Germinal center (tissue), 1 donor: ENCODE measurements around the gene CPTP.

Experiments used
- DNase-seq: peaks from one replicate; pipeline ENCODE4 v3.0.0; 2012; ENCODE audit warnings: mixed read lengths, low spot score

CPTP gene

DNA sequence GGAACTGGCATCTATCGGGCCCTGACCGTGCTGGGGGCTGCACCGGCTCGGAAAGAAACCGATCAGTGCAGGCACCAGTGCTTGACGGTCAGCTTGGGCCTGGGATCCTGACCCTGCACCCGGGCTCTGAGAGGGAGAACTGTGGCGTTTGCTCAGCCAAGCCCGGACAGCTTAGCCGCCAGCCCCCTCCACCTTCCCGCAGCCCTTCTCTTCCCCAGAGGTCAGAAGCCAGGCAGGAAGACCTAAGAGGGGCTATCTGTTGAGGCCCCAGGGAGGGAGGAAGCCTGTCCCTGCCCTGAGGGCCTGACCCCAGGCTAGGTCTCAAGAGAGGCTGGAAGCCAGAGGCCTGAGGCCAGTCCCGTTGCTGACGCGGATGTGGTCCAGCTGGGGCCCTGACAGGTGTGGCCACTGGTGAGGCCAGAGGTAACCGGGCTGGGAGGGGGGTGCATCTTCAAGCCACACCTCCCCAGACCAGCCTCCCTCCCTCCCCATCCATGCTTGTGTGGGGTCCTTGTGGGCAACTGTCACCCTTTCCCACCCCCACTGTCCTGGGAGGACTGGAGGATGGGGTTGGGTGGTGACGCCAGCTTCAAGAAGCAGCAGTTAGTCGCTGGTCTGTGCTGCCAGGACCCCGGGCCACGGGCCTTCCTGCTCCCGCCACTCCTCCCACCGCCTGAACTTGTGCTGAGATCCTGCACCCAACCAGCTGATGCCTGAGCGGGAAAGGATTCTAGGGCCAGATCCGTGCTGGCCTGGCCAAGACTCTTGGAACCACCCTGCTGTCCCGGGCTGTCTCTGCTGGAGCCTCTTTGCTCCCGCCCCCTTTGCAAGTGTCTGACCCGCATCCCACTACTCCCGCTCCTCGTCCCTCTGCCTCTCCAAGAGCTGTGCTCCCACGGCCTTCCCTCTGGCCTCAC lies 27.2 kb downstream of the CPTP start:
- no peak for DNase-seq

DNA sequence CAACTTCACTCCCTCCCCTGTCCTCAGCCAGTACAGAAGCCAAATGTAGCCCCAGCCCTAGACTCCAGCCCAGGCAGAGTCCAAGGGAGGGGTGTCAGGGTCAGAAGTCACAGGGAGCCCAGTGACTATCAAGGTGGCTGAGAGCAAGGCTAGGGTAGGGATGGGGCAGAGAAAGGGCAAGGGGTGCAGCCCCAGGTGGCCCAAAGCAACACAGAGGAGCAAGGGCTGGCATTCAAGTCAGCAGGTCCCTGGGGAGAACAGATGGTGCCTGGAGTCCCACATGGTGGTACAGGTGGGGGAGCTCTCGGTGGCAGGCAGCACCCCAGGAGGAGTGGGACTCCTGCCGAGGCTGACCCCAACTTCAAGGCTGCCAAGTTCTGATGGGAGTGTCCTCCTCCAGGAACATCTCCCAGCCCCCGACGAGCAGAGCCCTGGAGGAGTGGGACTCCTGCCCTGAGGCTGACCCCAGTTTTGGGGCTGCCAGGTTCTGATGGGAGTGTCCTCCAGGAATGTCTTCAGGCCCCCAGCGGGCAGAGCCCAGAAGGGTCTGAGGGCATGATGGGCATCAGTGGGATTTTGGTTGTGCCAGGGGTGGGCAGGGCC lies 28.3 kb downstream of the CPTP start:
- peak; percentile 65 for DNase-seq

DNA sequence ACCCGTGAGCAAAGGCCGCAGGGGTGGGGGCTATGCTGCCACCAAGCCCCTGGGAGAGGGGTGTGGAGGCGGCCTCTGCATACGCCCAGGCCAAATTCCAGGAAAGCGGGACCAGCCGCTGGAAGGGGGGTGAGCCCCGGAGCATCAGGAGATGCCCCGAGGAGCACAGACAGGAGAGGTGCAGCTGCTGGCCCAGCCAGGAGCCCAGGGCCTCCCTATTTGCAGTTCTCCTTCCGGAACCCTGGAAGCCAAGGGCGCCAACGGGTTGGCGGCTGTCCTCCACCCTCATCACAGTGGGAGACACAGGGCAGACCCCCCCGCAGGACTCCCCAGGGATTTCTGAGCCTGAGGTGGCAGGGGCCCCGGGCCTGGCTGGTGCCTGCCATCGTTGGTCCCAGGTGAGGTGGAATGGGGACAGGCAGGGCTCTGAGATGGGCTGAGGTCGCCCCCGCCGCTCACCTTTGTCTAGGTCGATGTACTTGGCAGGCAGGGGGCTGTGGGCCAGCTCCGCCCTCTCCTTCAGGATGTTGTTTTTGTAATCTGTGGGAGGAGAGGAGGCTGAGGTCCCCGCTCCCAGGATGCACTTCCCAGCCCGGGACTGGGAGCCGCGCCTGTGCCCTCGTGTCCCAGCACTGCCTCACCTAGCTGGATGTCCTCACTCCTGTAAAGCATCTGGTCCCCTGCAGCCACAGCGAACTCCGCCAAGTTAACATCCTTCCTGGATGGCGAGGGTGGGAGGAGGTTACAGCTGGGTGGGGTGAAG lies 29.0 kb downstream of the CPTP start:
- DNase-seq, result no peak

DNA sequence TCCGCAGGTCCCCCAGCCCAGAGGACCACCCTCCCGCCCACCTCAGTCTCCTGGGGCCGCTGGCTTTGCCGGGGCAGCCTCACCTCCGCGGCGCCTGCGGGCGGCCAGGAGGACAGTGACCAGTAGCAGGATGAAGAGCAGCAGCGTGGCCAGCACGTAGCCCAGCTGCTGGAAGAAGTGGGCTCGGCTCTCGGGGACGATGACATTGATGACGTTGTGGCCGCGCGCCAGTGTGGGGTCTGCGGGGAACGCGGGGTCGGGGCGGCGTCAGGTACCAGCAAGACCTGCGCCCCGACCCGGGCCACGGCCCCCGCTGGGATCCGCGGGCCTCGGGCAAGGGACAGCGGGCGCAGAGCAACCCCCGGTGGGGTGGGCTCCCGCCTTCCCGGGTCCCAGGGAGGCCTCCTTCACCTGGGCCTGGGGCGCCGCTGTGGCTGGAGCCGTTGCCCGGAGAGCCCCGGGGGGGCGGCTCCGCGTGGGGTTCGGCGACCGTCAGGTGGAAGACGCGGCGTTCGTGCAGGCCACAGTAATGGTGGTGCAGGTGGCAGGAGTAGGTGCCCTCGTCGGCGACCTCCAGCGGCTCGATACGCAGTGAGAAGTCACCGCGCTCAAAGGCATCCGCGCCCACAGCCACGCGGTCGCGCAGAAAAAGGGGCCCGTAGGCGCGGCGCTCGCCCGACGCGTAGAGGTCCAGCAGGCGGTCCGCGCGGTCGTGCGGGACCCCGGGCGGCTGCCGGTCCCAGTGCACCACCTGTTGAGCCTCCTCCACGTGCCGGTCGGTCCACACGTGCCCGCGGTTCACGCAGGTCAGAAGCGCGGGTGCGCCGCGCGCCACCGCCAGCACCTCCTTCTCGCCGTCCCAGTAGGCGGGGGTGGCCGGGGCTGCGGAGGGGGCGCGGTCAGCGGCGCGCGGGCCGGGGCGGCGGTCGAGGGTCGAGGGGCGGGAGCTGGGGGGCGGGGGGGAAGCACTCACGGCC lies 30.0 kb downstream of the CPTP start:
- no peak for DNase-seq

DNA sequence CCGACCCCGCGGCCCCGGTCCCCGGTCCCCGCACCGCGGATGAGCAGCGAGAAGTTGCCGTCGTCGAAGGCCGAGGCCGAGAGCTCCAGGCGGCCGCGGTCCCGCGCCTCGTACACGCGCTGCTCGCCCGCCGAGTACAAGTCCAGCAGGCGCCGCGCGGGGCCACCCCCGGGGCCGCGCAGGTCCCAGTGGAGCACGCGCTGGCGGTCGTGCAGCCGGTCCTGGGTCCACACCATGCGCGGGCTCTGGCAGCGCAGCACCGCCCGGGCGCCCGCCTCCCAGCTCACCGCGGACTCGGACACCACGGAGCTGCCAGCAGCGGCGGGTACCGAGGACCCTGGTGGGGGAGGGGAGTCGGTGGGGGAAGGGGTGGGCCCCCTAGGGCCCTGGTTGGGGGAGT lies 30.8 kb downstream of the CPTP start:
- DNase-seq, result no peak

DNA sequence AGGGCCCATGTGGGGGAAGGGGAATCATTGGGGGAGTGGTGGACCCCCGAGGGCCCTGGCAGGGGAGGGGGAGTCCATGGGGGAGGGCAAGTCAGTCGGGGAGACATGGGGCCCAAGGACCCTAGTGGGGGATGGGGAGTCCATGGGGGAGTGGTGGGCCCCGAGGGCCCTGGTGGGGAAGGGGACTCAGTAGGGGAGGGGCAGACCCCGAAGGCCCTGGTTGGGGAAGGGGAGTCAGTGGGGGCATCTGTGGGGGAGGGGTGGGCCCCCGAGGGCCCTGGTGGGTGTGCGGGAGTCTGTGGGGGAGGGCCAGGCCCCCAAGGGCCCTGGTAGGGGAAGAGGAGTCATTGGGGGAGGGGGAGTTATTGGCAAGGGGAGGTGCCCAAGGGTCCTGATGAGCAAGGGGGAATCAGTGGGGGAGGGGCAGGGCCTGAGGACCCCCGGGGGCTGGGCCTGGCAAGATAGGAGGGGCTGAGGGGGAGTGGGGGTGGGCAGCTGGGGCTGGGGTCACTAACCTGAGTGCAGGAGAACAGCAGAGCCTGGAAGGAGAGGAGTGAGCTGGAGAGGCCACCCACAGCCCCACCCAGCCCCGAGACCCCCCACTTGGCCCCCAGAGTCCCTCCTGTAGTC lies 31.7 kb downstream of the CPTP start:
- no peak for DNase-seq

DNA sequence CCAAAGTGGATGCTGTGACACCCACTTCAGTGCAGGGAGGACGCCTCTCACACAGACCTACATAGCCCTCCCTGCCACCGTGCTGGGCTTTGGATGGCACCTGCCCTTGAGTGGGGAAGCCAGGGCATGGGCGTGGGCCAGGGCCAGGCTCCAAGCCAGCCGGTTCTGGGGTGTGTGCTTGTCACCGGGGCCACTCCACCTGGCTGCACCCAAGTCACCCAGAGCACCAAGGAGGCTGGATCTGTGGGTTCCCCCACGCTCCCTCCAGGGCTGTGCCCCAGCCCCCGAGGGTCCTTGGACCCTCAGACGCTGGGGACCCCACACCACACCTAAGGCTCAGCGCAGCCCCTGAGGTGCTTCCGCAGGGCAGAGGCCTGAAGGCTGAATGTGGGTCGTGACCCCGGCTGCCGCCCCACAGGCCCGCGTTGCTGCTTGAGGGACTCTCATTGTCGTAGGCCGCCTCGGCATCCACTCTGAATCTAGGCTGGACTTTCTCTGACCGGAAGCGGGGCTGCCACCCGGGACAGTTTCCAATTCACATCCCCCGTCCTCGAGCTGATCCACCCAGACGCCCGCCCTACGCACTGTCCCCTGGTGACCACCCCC lies 32.3 kb downstream of the CPTP start:
- DNase-seq, result no peak

DNA sequence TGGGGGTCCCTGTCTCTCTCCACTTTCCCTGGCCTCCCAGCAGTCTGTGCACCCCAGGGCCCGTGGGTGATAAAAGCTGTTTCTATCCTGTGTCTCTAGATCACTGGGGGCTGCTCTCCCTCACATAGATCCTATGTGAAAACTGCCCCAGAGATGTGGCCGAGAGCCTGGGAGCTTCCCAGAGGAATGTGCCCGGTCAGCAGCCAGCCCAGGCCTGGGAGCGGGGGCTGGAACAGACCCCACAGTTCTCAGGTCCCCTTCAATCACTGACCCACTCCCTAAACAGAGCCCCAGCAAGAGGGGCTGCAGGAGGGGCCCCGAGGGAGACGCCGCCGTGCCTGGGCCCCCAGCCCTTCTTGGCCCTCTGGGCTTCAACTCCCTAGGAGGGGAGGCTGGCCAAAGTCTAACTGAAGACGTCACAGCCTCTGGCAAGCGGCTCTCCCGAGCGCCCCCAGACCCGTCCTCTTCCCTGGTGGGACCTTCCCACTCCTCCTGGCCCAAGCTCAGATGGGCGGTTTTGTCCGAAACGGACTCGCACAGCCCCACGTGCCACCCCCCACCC lies 33.4 kb downstream of the CPTP start:
- DNase-seq, result no peak

DNA sequence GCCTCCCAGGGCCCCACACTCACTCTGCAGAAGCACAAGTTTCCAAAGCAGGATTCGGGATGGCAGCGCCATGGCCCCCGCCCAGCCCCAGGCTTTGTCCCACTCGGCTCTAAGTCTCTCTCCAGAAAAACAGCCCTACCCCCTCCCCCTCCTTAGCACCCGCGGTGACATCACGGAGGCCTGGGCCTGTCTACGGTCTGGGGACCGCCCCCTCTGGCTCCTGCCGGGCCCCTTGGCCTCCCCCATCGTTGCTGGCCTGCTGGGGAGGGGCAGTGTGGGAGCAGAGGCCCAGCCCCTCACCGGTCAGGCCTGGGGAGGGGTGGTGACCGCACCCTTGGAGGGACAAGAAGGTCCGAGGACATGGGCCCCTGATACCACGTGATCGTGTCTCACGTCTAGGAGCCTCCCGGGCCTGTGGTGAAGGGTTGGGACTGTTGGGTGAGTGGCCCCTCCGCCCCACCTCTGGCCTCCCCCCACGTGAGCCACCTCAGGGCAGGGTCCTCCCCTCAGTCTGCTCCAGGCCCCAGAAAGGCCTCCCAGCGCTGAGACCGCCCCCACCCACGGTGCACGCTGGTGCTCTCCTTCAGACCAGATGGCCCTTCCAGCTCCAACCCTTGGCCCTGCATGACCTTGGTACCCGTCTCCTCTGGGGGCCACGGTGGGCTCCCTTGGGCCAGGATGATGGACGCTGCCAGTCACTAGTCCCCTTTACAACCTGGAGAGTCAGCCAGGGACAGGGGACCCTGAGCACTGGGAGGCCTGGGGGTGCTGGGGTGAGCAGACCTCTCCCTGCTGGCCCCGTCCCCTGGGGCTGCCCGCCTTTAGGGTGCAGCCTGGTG lies 34.0 kb downstream of the CPTP start, which contains the start of gene MXRA8:
MXRA8 (minus strand) TSS at position 123 of the 839 bp plus-strand sequence; CDS start at position 72, 51 bp downstream.
- no peak for DNase-seq

DNA sequence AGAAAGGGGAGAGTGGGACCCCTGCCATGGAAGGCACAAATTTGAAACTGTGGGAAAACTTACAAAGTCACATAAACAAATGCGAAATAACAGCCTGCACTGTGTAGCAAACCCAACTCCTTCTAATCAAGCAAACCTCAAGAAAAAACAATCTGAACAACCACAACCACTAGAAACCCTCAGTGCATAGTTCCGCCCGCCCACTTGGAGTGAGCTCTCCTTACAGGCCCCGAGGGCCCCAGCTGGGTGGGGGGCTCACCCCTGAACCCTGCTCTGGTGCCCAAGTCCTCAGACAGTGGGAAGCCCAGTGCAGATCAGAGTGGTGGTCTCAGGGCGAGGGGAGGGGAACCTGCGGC lies 34.7 kb downstream of the CPTP start:
- no peak for DNase-seq

DNA sequence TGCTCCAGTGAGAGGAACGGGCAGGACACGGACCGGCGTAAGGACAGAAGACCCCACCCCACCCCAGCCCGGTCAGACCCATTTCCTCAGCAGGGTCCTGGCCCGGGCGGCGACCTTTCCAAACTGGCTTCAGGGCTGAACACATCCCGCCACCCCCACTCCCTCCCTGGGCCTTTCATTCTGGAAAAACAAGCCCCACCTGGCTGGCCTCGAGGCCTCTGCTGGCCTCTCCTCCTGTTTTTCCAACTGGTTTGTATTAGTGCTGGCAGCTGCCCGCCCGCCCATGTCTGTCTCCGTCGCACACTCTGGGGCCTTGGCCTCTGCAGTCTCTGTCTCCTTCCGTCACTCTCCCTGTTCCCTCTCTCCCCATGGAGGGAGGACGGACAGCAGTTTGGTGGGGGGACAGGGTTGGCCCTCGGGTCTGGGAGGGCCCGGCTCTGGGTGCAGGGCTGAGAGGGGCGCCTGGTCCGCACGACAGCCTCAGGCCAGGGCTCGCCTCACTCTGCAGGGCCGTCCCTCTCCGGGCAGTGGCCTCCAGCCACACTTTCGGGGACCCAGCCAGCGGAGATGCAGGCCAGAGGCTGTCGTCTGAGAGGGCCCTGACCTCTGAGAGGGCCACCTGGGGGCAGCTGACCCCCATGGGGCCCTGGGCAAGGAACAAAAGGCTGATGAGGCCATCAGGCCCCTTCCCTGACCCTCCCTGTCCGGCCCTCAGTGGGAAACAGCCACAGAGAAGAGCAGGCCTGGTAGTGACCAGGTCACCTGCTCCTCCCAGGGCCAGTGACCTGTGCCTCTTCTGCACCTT lies 35.3 kb downstream of the CPTP start:
- no peak for DNase-seq

DNA sequence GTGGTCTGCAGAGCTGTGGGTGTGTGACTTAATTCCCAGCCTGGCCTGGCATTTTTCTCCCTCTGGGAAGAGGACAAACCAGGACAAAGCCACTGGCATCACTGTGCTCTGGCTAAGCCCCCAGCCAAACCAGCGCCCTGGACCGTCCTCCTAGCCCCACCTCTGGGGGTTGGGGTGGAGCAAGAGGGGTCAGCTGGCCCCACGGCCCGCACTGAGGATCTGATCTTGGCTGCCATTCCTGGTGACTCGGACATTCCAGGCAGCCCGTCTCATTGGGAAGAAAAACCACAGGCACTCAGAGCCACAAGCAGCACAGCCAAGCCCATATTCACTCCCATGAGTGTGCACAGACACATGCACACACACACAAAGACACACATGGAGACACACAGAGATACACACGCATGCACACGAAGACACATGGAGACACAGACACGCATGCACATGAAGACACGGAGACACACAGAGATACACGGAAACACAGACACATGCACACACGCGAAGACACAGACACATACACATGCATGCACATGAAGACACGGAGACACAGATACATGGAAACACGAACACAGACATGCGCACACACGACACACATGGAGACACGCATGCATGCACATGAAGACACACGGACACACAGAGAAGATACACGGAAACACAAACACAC lies 36.0 kb downstream of the CPTP start:
- no peak for DNase-seq

DNA sequence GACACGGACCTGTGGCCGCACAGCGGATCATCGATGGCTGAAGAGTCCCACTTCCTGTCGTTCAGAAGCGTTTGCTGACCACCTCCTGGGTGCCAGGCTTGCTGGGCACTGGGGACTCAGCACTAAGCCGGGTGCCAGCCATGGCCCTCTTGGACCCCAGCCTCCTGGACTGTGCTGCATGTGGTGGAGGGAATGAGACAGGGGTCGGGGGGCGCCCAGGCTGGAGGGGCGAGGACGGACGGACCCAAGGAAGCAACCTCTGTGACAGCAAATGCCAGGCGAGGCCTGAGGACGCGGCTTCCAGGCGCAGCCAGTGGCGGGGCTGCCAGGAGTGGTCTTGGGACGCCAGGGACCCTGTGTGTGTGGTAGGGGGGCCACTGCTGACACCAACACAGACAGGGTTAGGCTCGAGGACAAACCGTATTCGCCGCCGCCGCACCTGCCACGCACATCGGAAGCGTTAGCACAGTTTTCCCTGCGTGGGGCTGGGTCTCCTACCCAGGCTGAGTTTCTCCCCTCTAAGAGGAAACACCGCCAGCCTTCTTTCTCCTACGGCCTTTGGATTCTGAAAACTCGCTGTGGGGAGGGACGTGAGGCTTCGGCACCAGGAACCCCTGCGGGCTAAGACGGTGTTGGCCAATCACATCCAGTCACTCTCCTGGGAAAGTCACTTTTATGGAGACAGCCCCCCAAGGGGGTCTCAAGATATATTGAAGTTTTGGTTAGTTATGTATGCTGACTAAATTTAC lies 36.8 kb downstream of the CPTP start:
- DNase-seq, result no peak

DNA sequence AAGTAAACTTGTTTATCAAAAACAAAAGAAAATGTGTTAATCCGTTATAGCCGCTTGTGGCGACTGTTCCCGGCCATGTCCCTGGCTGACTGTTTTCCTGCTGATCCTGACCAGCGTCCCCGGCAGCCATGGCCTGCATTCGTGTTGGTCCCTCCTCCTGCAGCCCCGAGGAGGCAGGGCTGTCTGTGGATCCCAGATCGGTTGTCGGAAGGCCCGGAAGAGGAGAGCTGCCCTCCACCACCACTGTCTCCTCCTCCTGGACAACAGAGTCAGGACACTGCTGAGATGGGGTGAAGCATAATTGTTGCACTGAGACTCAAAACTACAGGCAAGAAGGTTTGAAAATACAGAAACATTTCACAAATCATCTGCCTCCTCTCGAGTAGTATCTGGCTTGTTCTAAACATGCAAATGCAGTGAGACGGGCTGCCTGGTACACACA lies 37.4 kb downstream of the CPTP start:
- no peak for DNase-seq

DNA sequence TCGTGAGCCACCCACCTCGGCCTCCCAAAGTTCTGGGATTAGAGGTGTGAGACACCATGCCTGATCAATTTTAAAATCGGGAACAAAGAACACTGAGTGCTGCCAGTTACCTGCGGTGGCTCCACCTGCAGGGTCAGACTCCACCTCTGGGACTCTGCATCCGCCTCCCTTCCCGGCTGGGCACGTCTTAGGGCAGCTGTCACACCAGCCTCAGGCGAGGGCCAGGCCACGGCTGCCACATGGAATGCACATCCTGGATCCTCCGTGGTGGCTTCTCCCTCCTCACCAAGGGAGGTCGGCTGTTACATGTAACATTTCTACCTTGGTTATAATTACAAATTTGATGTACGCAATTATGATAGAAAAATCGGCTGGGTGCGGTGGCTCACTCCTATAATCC lies 39.7 kb downstream of the CPTP start:
- DNase-seq, result no peak

DNA sequence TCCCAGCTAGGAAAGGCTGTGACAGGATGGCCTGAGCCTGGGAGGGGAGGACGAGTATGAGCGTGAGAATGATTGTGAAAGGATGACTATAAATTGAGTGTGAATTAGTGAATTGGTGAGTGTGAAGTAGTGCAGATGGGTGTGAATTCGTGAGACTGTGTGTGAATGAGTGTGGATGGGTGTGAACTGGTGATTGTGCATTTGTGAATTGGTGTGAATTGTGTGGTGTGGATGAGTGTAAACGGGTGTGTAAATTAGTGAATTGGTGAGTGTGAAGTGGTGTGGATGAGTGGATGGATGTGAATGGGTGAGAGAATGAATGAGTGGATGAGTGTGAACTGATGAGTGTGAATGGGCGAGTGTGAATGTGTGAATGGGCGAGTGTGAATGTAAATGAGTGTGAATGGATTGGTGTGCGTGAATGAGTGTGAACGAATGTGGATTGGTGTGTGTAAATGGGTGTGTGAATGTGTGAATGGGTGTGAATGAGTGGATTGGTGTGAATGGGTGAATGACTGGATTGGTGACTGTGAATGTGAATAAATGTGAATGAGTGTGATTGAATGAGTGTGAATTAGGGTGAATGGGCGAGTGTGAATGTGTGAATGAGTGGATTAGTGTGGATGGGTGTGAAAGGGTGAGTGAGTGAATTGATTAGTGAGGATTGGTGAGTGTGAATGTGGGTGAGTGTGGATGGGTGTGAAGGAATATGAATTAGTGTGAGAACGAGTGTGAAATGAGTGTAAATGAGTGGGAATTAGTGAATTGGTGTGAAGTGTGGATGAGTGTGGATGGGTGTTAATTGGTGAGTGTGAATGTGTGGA lies 41.5 kb downstream of the CPTP start:
- no peak for DNase-seq
